GM18520 (cell line): ENCODE results near the gene MYEOV.

Source experiments
- ATAC-seq: cut with Tn5 transposase; IDR thresholded peaks from one replicate; pipeline ENCODE4 v1.9.1; 2021; ENCODE audit not compliant: unreplicated experiment

Gene MYEOV

GRCh38 chr11:69293819-69294505 is at the start of gene MYEOV:
TSS of gene MYEOV (plus strand) at chr11:69294155. CDS start at chr11:69295355, 1,200 bp downstream.
- ATAC-seq, result no peak

DNA sequence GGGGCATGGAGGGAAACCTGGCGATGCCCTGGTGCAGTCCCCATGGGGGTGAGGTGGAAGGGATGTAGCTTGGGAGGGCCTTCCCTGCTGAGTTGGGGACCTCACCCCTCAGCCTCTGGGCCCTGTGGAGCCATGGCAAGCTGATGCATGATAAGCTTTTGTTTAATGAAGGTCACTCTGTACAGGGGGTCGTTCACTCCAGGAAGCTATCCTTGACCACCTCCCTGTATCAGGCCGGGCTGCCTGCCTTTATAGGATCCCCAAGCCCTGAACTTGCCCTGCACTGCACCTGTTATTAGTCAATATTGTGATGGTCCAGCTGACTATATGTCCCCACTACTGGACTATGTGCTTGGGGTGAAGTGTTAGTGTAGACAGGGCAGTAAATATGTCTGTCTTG is 49.7 kb upstream of the MYEOV start:
- ATAC-seq, result no peak

DNA sequence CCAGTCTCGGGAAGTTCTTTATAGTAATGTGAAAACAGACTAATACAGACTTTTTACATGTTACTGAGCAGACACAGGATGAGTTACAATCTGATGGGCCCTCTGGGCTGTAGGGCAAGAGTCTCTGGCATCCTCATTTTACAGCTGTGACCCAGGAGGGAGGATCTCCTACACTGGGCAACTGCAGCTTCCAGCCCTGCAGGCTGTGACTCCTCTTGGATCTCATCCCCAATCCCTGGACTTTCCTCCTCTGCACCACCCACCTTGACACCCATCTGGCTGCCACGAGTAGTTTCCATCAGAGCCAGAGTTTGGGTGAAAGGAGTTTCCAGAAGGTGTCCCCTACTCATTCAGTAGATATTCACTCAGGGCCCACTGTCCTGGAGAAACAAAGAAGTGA is 48.9 kb upstream of the MYEOV start:
- ATAC-seq, result no peak

- ATAC-seq, result no peak
These were observed 48.2 kb upstream of the MYEOV start for GRCh38 chr11:69245491-69246345.

DNA sequence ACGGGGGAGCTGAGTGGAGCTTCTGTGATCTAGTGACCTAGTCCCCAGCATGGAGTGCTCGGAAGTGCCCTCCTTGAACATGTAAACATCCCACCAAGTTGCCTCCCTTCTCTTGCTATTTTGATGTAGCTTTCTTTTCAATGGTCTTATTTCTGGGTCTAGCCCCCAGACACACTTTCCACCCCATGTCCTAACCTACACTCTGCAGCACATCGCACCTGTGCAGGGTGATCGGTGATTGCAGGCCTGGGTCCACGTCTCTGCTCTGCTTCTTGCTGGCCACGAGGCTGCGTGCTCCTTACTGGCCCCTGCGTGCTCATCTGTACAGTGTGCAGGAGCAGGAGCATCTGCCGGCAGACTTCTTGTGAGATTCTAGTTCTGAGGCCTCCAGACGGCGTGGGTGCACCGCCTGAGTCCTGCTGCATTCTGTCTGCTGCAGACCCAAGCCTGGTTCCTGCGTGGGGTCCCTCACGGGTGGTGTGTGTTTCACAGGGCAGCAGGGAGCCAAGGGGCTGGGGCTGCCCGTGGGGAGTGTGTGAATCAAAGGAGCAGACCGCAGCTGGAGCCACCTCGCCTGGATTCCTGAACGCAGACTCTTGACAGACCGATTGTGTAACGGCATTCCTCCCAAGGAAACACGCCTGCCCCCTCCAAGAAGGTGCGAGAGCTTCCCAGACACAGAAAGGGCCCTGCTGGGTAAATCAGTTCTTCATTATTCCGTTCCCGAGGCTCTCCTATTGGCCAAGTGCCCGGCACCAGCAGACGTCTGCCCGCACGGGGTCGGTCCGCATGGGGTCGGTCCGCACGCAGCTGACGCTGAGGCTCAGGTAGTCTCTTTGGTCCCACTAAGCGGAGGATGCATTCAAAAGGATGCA is 44.4 kb upstream of the MYEOV start:
- no peak for ATAC-seq

- no peak for ATAC-seq
These were observed 43.5 kb upstream of the MYEOV start for GRCh38 chr11:69250186-69251056.

DNA sequence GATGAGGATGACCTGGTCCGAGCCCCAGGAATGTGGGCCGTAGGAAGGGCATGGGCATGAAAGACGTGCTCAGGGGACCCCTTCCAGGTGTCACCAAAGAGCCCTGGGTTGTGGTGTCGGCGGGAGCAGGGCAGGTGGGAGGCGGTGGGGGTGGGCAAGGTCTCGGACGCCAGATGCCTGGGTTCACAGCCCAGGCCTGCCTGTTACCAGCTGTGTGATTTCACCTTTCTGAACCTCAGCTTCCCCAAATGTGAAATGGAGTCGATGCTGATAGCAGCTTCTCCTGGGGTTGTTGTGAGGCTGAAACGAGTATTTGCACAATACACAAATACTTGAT is 42.9 kb upstream of the MYEOV start:
- no peak for ATAC-seq

DNA sequence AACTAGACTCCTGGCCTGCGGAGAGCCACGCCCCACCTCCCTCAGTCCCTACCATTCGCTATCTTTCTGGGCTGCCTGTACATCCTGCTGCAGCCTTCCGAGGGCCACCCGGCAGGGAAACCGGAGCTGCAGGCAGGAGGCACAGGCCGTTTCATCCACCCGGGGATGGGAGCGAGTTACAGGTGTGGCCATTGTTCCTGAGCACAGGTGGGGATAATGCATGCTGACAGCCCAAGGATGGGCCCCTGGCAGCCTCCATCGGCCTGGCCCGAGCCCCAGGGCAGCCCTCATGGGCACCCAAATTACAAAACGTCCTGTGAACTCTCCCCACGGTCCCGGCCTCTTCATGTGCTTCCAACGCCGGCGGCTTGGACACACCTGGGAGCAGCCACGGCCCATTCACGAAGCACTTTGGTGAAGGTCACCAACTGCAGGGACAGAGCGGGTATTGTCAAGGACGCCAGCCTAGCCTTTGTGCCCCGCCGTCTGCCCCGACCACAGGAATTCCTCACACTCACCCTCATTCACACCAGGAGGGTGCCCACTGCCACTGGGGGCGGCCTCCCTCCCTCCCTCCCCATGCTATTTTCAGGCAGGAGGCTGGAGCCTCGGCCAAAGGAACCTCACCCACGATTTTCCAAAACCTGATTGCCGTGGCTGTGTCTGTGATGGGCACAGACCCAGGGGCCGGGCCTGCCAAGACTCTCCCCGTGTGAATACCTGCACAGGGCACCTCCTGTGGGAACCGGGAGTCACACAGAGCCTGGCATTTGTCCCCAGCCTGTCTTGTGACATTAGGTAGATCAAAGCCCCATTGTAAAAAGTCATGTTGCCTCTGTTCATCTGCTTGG is 42.1 kb upstream of the MYEOV start:
- no peak for ATAC-seq

DNA sequence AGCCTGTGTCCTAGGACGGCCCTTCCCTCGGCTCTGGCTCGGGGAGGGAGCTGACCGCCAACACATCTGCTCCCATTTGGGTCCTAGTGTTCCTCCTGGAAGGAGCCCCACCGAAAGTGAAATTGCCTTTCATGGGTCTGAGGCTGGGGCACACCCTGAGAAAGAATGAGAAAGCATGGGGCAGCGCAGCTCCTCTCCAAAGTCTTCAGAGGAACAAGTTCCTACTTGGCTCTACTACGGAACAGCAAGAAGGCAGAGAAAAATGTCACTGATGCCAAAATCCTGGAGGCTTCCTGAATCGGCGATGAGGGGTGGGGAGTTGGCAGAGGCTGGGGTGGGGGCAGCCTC is 41.5 kb upstream of the MYEOV start:
- ATAC-seq, result no peak

DNA sequence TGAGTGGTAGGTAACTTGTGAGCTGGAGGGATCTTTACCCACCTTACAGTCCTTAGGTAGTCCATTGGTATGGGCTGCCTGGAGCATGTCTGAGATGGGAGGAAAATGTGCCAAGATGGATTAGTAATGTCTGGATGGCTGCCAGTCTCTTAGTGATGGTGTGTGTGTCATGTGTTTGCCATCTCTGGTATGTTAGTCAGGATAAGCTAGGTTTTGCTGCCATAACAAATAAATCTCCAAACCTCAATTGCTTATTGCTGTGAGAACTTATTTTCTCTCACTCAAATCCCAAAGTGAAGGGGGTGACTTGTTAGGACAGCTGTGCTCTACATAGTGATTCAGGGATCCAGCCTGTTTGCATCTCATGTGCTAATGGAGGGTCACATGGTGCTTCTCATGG is 40.9 kb upstream of the MYEOV start:
- ATAC-seq, result no peak

- ATAC-seq, result no peak
These were observed 36.8 kb upstream of the MYEOV start for GRCh38 chr11:69257134-69257533.

- ATAC-seq, result peak; percentile 64
These were observed 35.9 kb upstream of the MYEOV start for GRCh38 chr11:69257838-69258658.

GRCh38 chr11:69259096-69259495 is 34.9 kb upstream of the MYEOV start:
- no peak for ATAC-seq

DNA sequence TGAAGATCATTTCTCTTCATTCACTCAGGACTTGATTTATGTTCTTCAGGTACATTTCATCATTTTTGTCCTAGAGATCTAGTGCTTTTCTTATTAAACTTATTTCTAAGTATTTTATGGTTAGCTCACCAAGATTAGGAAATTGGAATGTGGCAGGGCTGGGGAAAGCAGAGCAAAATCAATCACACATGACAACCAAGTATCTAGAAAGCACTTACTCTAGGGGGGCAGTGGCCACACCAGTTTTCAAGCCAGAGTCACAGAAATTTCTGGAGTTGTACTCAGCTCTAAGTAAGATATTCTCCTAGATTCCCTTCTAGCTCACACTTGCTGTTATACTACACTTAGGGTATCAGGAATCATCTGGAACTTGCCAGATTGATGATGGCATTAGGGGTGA is 33.3 kb upstream of the MYEOV start:
- no peak for ATAC-seq

GRCh38 chr11:69261116-69261515 is 32.8 kb upstream of the MYEOV start:
- no peak for ATAC-seq

GRCh38 chr11:69262918-69263735 is 30.8 kb upstream of the MYEOV start:
- no peak for ATAC-seq

DNA sequence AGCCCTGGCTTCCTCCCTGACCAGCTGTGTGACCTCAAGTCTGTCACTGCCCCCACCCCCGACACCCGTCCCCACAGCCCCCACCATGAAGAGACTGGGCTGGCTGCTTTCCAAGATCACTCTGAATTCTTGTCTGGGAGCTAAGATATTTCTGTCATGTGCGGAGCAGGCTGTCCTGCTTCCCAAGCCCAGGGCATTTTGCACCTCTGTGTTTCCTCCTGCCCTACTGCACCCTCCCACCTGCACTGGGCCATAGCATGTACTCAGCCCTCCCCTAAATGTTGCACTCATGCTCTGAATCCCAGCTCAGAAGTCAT is 30.3 kb upstream of the MYEOV start:
- ATAC-seq, result no peak

- ATAC-seq, result no peak
These were observed 29.5 kb upstream of the MYEOV start for GRCh38 chr11:69264486-69264885.
